GM18526 (cell line): ENCODE measurements around the gene LGMN.

Experiments
- POLR2A ChIP-seq: IDR thresholded peaks from 3 replicates; pipeline ENCODE4 v1.6.1; 2011; ENCODE audit not compliant: insufficient read length; ENCODE audit errors: extremely low read depth

Gene LGMN

GRCh38 chr14:92733007-92733406, 15.4 kb downstream of the LGMN start:
- TF ChIP-seq POLR2A: no peak

- TF ChIP-seq POLR2A: no peak
Measured at GRCh38 chr14:92731622-92732115, 16.8 kb downstream of the LGMN start.

- TF ChIP-seq POLR2A: no peak
Measured at GRCh38 chr14:92729634-92730358, 18.6 kb downstream of the LGMN start.

- TF ChIP-seq POLR2A: no peak
Measured at GRCh38 chr14:92728759-92729364, 19.6 kb downstream of the LGMN start.

GRCh38 chr14:92726933-92727262, 21.5 kb downstream of the LGMN start:
- no peak for TF ChIP-seq POLR2A

- no peak for TF ChIP-seq POLR2A
Measured at GRCh38 chr14:92726135-92726932, 22.1 kb downstream of the LGMN start.

GRCh38 chr14:92724516-92725340, 23.7 kb downstream of the LGMN start:
- TF ChIP-seq POLR2A: no peak

- TF ChIP-seq POLR2A: no peak
Measured at GRCh38 chr14:92719890-92720323, 28.5 kb downstream of the LGMN start.

GRCh38 chr14:92719421-92719820, 29.0 kb downstream of the LGMN start:
- no peak for TF ChIP-seq POLR2A

GRCh38 chr14:92718664-92719063, 29.8 kb downstream of the LGMN start:
- TF ChIP-seq POLR2A: no peak

- no peak for TF ChIP-seq POLR2A
Measured at GRCh38 chr14:92717571-92718042, 30.8 kb downstream of the LGMN start.

GRCh38 chr14:92716131-92716530, 32.3 kb downstream of the LGMN start:
- TF ChIP-seq POLR2A: no peak

GRCh38 chr14:92712654-92713051, 35.8 kb downstream of the LGMN start:
- no peak for TF ChIP-seq POLR2A

GRCh38 chr14:92711976-92712653, 36.3 kb downstream of the LGMN start:
- no peak for TF ChIP-seq POLR2A
